Fibroblast of skin of right quadriceps (primary cell): Measurements from ENCODE around the gene SLC49A3.
"Not testable (repeated sequence)": the region's sequence is repeated elsewhere in the genome, so short reads cannot be mapped to it uniquely, and the experiment has no call there.

Experiments
- DNase-seq: peaks from one replicate; pipeline ENCODE4 v3.0.0-alpha.2; 2013

Gene SLC49A3

GRCh38 chr4:688854-689681 is at the start of gene SLC49A3:
TSS of gene SLC49A3 (minus strand) at chr4:689151. CDS start at chr4:689127, 24 bp downstream.
- DNase-seq = no peak

- not testable (repeated sequence) for DNase-seq
These were observed 47.6 kb upstream of the SLC49A3 start for GRCh38 chr4:736561-736960.

GRCh38 chr4:735583-735982 is 46.6 kb upstream of the SLC49A3 start:
- no peak for DNase-seq

- DNase-seq = no peak
These were observed 46.0 kb upstream of the SLC49A3 start for GRCh38 chr4:734951-735350.

GRCh38 chr4:734075-734474 is 45.1 kb upstream of the SLC49A3 start:
- no peak for DNase-seq

DNA sequence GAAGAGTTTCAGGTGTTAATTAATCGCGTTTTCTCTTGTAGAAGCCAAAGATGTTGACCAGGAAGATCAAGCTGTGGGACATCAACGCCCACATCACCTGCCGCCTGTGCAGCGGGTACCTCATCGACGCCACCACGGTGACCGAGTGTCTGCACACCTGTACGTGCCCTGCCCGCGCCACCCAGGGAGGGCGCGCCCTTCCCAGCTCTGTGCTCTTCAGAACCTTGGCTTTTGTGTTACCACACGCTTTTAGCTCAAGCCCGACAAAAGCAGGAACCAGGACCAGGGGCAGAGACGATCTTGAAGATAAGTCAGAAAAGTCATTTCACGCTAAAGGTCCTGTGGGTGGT is 44.7 kb upstream of the SLC49A3 start:
- DNase-seq = no peak

- DNase-seq = no peak
These were observed 44.1 kb upstream of the SLC49A3 start for GRCh38 chr4:732911-733630.

- DNase-seq = no peak
These were observed 43.5 kb upstream of the SLC49A3 start for GRCh38 chr4:732486-732885.

DNA sequence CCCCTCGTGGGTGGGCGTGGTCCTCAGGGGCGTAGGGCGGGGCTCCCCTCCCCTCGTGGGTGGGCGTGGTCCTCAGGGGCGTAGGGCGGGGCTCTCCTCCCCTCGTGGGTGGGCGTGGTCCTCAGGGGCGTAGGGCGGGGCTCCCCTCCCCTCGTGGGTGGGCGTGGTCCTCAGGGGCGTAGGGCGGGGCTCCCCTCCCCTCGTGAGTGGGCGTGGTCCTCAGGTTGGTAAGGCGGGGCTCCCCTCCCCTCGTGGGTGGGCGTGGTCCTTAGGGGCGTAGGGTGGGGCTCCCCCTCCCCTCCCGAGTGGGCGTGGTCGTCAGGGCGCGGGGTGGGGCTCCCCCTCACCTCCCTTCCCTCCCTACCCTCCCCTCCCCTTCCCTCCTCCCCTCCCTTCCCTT is 43.0 kb upstream of the SLC49A3 start:
- DNase-seq = not testable (repeated sequence)

GRCh38 chr4:730946-731904 is 42.3 kb upstream of the SLC49A3 start:
- not testable (repeated sequence) for DNase-seq

GRCh38 chr4:730511-730910 is 41.6 kb upstream of the SLC49A3 start:
- no peak for DNase-seq

GRCh38 chr4:729336-730315 is 40.7 kb upstream of the SLC49A3 start:
- no peak for DNase-seq

- DNase-seq = no peak
These were observed 38.6 kb upstream of the SLC49A3 start for GRCh38 chr4:727576-727975.

- DNase-seq = no peak
These were observed 37.9 kb upstream of the SLC49A3 start for GRCh38 chr4:726838-727237.

- peak; percentile 56 for DNase-seq
These were observed 37.4 kb upstream of the SLC49A3 start for GRCh38 chr4:726235-726787.

- DNase-seq = no peak
These were observed 36.7 kb upstream of the SLC49A3 start for GRCh38 chr4:725391-726234.

GRCh38 chr4:723751-724530 is 35.0 kb upstream of the SLC49A3 start:
- DNase-seq = no peak

DNA sequence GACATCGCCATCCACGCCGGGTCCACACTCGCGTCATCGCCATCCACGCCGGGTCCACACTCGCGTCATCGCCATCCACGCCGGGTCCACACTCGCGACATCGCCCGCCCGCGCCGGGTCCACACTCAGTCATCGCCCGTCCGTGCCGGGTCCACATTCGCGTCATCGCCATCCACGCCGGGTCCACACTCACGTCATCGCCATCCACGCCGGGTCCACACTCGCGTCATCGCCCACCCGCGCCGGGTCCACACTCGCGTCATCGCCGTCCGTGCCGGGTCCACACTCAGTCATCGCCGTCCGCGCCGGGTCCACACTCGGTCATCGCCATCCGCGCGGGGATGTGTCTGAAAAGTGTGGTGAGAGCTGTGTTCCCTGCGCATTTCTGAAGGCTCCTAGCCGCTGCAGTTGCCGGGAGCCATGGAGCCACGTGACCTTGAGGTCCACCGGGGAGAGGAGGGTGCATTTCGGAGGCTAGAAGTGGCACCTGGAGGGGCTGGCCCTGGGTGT is 34.0 kb upstream of the SLC49A3 start:
- DNase-seq = no peak

GRCh38 chr4:722169-722725 is 33.3 kb upstream of the SLC49A3 start:
- DNase-seq = no peak
